ENCODE data around the gene OGFR. TPM values are rescaled to one million over a fixed set of nuclear protein-coding genes. Genes with fewer than 3 reads are reported as not detected.

OGFR gene
- total RNA-seq, 6 experiments from 2014 or later, result 37.8 to 42.2 (median 39.0) TPM

DNA sequence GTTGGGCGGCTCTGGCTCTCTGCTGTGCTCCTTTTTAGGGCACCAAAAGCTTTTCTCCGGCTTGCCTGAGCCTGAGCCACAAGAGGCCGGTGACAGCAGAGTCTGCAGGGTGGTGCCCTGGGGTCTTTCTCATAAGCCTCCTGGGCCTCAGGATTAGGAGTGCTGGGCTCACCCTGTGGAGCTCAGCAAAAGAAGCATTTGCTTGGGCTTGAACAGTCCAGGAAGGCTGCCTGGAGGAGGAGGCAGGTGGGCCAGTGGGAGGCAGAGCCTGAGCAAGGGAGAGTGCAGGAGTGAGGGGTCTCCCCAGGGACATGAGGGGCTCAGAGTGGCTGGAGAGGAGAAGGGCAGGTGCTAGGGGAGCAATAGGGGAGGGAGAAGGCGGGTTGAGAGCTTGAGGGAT is 41.2 kb upstream of the OGFR start:
- no peak for DNase-seq
- TF ChIP-seq, protein P1, sequence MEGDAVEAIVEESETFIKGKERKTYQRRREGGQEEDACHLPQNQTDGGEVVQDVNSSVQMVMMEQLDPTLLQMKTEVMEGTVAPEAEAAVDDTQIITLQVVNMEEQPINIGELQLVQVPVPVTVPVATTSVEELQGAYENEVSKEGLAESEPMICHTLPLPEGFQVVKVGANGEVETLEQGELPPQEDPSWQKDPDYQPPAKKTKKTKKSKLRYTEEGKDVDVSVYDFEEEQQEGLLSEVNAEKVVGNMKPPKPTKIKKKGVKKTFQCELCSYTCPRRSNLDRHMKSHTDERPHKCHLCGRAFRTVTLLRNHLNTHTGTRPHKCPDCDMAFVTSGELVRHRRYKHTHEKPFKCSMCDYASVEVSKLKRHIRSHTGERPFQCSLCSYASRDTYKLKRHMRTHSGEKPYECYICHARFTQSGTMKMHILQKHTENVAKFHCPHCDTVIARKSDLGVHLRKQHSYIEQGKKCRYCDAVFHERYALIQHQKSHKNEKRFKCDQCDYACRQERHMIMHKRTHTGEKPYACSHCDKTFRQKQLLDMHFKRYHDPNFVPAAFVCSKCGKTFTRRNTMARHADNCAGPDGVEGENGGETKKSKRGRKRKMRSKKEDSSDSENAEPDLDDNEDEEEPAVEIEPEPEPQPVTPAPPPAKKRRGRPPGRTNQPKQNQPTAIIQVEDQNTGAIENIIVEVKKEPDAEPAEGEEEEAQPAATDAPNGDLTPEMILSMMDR (IDR thresholded peaks at IDR 0.05), result no peak
- H3K9me3 Mint-ChIP-seq, result no peaks in the 10 kb centered on the region
- H3K27ac Mint-ChIP-seq, result no peak overlapping the region
- no peak overlapping the region for H3K4me3 Mint-ChIP-seq
- peaks cover 17% of the 10 kb centered on the region for H3K27me3 Mint-ChIP-seq (ENCODE audit: insufficient read depth)
- H3K4me1 Mint-ChIP-seq (ENCODE audit: low read depth), result peaks cover 11% of the 10 kb centered on the region
- H3K36me3 Mint-ChIP-seq (ENCODE audit: low read depth), result no peaks in the 10 kb centered on the region

DNA sequence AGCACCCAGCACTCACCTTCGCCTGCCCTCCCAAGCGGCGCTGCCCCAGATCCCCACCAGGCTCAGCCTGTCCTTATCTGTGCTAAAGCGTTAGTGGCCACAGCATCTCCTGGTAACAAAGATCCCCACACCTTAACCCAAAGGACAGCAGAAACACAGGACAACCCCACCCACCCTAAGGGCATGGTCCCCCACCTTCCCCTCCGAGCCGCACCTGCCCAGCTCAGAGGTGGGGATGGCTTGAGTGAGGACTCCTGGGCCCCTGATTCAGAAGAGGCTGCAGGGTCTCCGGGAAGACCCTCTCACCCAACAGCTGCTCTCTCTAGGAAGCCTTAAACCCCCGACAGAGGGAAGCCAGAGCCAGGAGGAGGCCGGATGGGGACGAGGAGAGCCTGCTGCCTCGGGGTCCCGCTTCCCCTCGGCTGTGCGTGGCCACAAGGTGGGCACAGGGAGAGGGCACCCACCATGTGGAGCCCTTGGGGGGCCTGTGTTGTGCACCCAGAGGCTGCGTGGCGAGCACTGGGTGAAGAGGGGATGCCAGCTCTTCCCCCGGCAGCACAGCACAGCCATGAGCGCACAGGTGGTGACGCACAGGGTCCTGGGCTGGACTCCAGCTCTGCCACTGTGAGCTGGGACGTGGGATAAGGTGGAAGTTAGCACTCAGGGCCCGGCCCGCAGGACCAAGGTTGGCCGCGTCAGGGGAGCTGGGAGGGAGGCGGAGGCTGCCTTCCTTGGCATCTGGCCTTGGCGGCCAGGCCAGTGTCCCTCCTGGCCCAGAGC is 40.3 kb upstream of the OGFR start:
- Mint-ChIP-seq H3K36me3 (ENCODE audit: low read depth) (no peaks in the 10 kb centered on the region), H3K4me1 (ENCODE audit: low read depth) (peaks cover 20% of the 10 kb centered on the region), H3K27ac (no peak overlapping the region), H3K9me3 (no peaks in the 10 kb centered on the region), H3K4me3 (no peak overlapping the region), H3K27me3 (ENCODE audit: insufficient read depth) (peaks cover 17% of the 10 kb centered on the region)
- TF ChIP-seq, protein P1 (IDR thresholded peaks at IDR 0.05), result no peak
- no peak for DNase-seq

DNA sequence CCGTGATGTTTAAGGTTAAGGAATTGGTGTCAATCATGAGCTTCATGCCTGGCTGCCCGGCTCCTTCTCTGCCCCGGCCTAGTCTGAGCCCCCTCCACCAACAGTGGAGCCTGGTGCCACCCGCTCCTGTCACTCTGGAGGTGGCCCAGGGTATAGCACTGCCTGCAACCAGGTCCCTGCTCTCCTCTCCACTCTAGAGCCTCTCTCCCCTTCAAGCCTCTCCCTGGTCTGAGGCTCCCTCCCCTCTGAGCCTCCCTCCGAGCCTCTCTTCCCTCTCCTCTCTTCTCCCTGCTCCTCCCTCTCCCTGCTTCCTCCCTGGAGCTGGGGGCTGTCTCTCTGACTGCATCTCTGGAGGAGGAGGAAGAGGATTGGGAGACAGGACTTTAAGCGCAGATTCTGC is 39.6 kb upstream of the OGFR start:
- Mint-ChIP-seq H3K9me3 (no peaks in the 10 kb centered on the region), H3K36me3 (ENCODE audit: low read depth) (no peaks in the 10 kb centered on the region), H3K4me1 (ENCODE audit: low read depth) (peaks cover 20% of the 10 kb centered on the region), H3K27ac (no peak overlapping the region), H3K27me3 (ENCODE audit: insufficient read depth) (peaks cover 17% of the 10 kb centered on the region), H3K4me3 (no peak overlapping the region)
- no peak for DNase-seq
- TF ChIP-seq, protein P1 (IDR thresholded peaks at IDR 0.05), result no peak; the same call in 1 of the 2 replicates

DNA sequence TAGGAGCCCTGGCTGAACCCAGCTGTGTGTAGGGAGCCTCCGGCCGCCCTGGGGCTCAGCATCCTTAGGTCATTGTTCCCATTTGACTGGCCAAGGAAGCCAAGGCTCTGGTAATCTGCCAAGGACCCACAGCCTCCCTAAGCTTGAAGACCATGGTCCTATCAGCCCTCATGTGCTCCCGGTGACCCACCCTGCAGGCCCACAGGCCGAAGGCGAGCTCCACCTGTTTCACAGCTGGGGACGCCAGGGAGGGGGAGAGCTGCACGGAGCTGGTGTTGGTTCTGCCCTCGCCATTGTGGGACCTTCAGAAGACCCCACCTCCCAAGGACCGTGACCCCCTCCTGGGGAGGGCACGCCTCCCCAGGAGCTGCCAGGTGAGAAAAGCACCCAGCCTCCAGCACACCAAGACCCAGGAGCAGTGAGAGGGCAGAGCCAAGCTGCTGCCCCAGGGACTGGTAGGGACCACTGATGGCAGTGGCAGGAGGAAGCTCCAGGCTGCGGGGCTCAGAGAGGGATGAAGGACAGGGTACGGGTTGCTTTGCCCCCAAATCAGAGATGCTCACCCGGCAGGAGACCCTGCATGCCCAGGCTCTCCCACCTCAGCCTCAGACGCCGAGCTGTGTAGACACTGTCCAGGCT is 39.1 kb upstream of the OGFR start:
- TF ChIP-seq, protein P1 (IDR thresholded peaks at IDR 0.05), result no peak
- peaks cover 20% of the 10 kb centered on the region for H3K4me1 Mint-ChIP-seq (ENCODE audit: low read depth)
- H3K36me3 Mint-ChIP-seq (ENCODE audit: low read depth), result no peaks in the 10 kb centered on the region
- H3K27ac Mint-ChIP-seq, result no peak overlapping the region
- DNase-seq, result no peak
- H3K9me3 Mint-ChIP-seq, result no peaks in the 10 kb centered on the region
- no peak overlapping the region for H3K4me3 Mint-ChIP-seq
- H3K27me3 Mint-ChIP-seq (ENCODE audit: insufficient read depth), result peaks cover 17% of the 10 kb centered on the region

DNA sequence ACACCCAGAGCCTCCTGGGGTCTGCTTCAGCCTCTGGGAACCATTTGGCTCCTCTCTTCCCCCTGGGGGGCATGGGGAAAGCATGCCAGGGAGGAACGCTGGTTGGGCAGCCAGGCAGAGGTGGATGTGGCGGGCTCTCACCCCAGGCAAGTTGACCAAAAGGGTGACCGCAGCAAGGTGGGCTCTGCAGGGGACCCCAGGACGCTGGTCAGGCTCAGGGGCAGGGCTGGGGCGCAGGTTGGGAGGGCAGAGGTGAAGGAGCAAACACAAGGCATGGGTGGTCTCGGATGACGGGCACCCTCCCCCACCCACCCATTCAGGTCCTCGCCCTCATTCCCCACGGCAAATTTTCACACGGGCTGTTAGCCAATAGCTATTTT is 38.6 kb upstream of the OGFR start:
- no peak overlapping the region for H3K27ac Mint-ChIP-seq
- H3K9me3 Mint-ChIP-seq, result no peaks in the 10 kb centered on the region
- no peaks in the 10 kb centered on the region for H3K36me3 Mint-ChIP-seq (ENCODE audit: low read depth)
- peaks cover 17% of the 10 kb centered on the region for H3K27me3 Mint-ChIP-seq (ENCODE audit: insufficient read depth)
- TF ChIP-seq, protein P1 (IDR thresholded peaks at IDR 0.05), result no peak
- no peak for DNase-seq
- H3K4me3 Mint-ChIP-seq, result no peak overlapping the region
- H3K4me1 Mint-ChIP-seq (ENCODE audit: low read depth), result peaks cover 20% of the 10 kb centered on the region
